TTC549 (cell line): ENCODE measurements around the gene DRC7.
A peak's percentile ranks its signal among the peaks of the same experiment; 100 is the strongest.

Experiments used
- FAIRE-seq: peaks from 2 replicates; lab custom pipeline; 2012; peaks lifted over from hg19 to GRCh38; lab: Jason Lieb, UNC

The DRC7 gene, protein sequence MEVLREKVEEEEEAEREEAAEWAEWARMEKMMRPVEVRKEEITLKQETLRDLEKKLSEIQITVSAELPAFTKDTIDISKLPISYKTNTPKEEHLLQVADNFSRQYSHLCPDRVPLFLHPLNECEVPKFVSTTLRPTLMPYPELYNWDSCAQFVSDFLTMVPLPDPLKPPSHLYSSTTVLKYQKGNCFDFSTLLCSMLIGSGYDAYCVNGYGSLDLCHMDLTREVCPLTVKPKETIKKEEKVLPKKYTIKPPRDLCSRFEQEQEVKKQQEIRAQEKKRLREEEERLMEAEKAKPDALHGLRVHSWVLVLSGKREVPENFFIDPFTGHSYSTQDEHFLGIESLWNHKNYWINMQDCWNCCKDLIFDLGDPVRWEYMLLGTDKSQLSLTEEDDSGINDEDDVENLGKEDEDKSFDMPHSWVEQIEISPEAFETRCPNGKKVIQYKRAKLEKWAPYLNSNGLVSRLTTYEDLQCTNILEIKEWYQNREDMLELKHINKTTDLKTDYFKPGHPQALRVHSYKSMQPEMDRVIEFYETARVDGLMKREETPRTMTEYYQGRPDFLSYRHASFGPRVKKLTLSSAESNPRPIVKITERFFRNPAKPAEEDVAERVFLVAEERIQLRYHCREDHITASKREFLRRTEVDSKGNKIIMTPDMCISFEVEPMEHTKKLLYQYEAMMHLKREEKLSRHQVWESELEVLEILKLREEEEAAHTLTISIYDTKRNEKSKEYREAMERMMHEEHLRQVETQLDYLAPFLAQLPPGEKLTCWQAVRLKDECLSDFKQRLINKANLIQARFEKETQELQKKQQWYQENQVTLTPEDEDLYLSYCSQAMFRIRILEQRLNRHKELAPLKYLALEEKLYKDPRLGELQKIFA

GRCh38 chr16:57694725-57695679 is at the start of gene DRC7:
Gene DRC7 (plus strand): TSS chr16:57694806. CDS start chr16:57697950, 3,144 bp downstream.
- FAIRE-seq, result peak; percentile 29

GRCh38 chr16:57645169-57645568 is 49.4 kb upstream of the DRC7 start:
- FAIRE-seq, result no peak

- no peak for FAIRE-seq
These were observed 48.8 kb upstream of the DRC7 start for GRCh38 chr16:57645691-57646387.

- no peak for FAIRE-seq
These were observed 48.1 kb upstream of the DRC7 start for GRCh38 chr16:57646388-57647039.

DNA sequence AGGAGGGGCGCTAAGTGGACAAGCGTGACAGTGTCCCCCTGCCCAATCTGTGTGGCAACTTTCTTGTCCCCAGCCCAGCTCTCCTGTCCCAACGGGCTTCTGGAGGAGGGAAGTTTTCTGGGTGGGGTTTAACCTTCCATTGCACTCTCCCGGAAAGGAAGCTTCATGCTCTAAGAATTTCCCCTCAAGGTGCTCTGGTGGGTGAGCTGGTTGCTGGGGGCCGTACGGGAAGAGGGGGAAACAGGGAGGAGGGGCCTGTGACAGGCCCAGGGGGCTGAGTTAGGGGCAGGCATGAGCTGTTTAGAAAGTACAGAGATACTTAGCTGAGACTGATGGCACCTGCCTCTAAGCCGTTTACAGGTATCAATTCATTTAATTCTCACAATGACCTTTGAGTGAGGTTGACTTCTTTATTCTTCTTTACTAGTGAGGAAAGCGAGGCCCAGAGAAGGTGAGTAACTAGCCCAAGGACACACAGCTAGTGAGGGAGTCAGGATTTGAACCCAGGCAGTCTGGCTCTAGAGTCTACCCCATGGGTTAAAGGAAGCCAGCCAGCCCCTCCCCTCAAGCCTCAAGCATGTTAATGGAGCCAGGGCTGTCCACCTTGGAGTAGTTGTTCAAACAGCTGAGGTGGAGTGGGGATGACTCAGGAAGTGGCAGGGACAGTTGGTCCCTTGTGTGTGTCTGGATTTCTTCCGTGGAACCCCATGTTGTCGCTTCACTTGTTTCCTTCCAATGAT is 47.3 kb upstream of the DRC7 start:
- FAIRE-seq, result no peak

GRCh38 chr16:57648125-57648524 is 46.5 kb upstream of the DRC7 start:
- no peak for FAIRE-seq

DNA sequence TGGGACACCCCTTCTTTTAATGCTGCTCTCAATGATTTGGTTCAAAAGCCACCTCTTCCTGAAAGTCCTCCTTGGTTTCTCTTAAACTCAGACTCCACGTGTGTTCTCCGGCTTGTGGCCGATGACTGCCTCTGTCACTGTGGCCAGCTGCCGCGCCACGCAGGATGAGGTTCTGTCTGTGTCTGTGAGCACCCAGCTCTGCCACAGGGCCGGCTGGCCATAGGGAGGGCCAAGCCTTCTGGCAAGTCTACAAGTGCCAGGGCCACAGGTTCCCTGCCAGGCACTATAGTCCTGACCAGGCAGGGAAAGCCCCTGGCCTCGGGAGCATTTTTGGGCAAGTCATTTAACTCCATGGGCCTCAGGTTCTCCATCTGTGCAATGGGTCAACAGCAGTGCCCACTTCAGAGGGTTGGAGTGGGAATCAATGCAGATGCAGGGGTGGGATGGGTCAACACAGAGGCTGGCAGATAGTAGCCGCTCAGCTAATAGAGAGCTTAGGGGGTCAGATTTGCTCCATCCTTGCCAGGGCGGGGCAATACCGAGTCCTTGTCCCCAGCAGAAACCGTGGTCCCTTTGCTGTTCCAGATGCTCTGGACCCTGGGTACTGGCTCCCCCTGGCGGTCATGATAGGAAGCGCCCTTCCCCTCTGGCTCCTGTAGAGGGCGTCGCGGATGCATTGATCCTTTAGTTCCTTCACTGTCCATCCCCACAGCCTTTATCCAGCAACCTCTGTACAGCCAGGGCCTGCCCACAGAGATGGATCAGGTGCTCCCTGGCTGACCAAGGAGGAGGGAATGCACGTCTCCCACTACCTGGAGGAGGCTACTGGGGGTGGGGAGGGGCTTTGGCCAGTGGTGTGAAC is 45.8 kb upstream of the DRC7 start:
- FAIRE-seq, result no peak

GRCh38 chr16:57649443-57649751 is 45.2 kb upstream of the DRC7 start:
- no peak for FAIRE-seq

DNA sequence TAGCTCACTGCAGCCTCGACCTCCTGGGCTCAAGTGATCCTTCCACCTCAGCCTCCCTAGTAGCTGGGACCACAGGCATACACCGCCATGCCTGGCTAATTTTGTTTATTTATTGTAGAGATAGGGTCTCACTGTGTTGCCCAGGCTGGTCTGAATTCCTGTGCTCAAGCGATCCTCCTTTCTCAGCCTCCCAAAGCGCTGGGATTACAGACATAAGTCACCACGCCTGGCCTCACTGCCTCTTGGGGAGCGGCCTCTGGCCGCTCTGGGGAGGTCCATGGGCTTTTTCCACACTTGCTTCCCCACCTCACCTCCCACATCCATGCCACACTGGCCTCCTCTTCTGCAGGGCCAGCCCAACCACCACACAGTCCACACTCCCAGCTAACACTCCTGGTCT is 44.8 kb upstream of the DRC7 start:
- no peak for FAIRE-seq

GRCh38 chr16:57651344-57652333 is 43.0 kb upstream of the DRC7 start:
- no peak for FAIRE-seq

DNA sequence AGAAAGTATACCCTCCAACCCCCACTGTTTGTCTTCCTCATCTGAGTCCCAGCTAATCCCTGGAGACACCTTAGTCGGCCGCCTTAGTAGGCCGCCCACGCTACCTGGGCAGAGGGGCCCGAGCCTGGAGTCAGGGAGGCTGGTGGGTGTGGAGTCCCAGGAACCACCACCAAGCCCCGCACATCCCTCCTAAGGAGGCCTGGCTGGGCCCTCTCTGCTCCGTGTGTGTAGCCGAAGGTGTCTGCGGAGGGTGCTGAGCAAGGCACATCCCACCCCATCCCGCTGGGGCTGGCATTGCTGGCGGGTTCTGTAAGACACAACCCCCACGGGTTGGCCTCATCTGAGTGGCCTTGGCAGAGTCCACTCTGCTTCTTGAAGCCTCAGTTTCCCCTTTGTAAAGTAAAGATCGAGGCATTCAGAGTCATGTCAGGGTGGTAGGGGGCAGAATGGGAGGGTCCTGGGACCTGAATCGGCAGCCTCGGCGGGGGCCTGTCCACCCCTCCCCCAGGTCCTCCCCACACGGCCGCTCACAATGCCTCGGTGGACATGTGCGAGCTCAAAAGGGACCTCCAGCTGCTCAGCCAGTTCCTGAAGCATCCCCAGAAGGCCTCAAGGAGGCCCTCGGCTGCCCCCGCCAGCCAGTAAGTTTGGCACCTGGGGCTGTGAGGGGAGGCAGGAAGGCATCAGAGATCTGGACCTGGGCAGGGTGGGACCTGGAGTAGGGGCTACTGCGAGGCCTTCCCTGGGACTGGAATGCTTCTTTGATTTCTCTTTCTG is 41.7 kb upstream of the DRC7 start:
- no peak for FAIRE-seq

GRCh38 chr16:57653936-57654335 is 40.7 kb upstream of the DRC7 start:
- FAIRE-seq, result no peak

GRCh38 chr16:57656342-57656955 is 38.2 kb upstream of the DRC7 start:
- no peak for FAIRE-seq

- FAIRE-seq, result no peak
These were observed 37.4 kb upstream of the DRC7 start for GRCh38 chr16:57657228-57657627.

- no peak for FAIRE-seq
These were observed 36.3 kb upstream of the DRC7 start for GRCh38 chr16:57658130-57658877.
